ENCODE data around the gene TECR.
A peak's percentile ranks its signal among the peaks of the same experiment; 100 is the strongest.

Gene TECR

DNA sequence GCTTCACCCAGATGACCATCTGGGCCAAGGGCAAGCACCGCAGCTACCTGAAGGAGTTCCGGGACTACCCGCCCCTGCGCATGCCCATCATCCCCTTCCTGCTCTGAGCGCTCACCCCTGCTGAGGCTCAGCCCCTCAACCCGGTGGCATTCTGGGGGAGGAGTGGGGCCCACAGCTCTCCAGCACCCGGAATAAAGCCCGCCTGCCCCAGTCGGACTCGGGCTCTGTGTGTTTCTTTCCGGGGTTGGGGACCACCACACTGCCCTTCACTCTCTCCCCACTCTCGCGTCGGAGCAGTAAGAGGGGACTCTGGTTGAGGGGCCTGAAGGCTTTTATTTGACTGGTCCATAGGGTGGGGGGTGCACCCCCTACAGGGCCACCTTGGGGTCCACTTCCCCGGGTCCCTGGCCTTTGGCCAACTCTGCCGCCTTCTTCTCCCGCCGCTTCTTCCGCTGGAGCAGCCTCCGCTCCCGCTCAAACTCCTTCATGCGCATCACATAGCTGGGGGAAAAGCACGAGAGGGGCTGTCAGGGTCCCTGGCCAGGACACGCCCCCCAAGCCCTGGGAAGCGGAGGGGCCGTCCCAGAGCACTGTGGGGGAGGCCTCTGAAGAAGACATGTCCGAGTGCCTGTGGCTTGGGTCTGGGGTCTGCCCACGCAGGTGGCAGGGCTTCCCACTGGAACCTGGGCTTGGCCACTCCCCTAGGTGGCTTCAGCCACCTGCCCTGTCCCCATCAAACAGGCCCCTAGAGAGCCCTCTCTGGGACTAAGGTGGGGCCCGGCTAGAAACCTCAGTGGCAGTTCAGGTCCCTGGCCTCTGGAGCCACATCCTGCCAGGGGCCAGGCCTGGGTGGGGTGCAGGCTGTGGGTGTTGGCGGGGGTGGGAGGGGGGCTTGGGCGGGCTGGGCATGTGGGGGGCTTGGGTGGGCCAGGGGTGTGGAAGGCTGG lies 36.6 kb downstream of the TECR start:
- no CpG with 5 or more reads among the region's 31 CpGs for WGBS, 2 donors (ENCODE audit: extremely low coverage in 2 of 2, insufficient read length in 2 of 2, insufficient replicate concordance in 1 of 2)
- H2AFZ ChIP-seq (ENCODE audit: low read length) = no peak overlapping the region

DNA sequence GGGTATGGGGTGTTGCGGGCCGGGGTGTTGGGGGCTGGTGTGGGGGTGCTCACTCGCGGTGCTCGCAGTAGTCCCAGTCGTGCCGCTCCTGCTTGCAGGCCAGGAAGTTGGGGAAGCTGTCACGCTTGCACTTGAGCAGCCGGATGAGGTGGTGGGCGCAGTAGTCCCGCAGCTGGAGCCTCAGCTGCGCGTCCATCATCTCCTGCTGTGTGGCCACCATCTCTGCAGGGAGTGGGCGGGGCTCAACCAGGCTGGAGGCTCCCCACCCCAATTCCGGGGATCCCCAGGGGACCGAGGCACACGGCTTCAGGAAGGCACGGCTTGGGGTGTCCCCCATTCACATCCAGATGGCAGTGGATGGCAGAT lies 37.3 kb downstream of the TECR start:
- no peak for DNase-seq (ENCODE audit: low spot score)
- H2AFZ ChIP-seq (ENCODE audit: low read length) = no peak overlapping the region
- no peak overlapping the region for H3K18ac ChIP-seq (ENCODE audit: low read length)
- peaks cover 0 to 1% (median 0%) of the 10 kb centered on the region in 3 experiments for H3K27me3 ChIP-seq (ENCODE audit: control insufficient read depth in 3 of 3, insufficient read depth in 3 of 3, low read depth in 1 of 3, low read length in 3 of 3)
- H3K9me3 ChIP-seq (replicated peaks in 1 of 2; ENCODE audit: control insufficient read depth in 2 of 2, insufficient read depth in 1 of 2, low read depth in 1 of 2, low read length in 2 of 2) = peaks cover 0 to 2% of the 10 kb centered on the region in 2 donors
- peaks cover 5 to 7% of the 10 kb centered on the region in 2 donors for H3K4me1 ChIP-seq (ENCODE audit: control insufficient read depth in 2 of 2, insufficient read depth in 1 of 2, low read depth in 1 of 2, low read length in 2 of 2)
- no peak overlapping the region for H3K14ac ChIP-seq (ENCODE audit: low read length)
- H2BK12ac ChIP-seq (ENCODE audit: low read length) = no peak overlapping the region
- no peak overlapping the region for H4K91ac ChIP-seq (ENCODE audit: low read depth, low read length, poor library complexity)
- no peak overlapping the region for H2BK120ac ChIP-seq (ENCODE audit: low read depth, low read length)
- H3K4ac ChIP-seq (ENCODE audit: low read length) = no peak overlapping the region
- H3K36me3 ChIP-seq (replicated peaks in 1 of 2; ENCODE audit: control insufficient read depth in 2 of 2, insufficient read depth in 2 of 2, low read length in 2 of 2) = peaks cover 14 to 56% of the 10 kb centered on the region in 2 donors
- H3K27ac ChIP-seq (replicated peaks; ENCODE audit: low read length) = no peak overlapping the region
- H3K23ac ChIP-seq (ENCODE audit: low read depth, low read length, poor library complexity) = no peak overlapping the region
- H2BK5ac ChIP-seq (ENCODE audit: low read length) = no peak overlapping the region
- no peak overlapping the region for H4K8ac ChIP-seq (ENCODE audit: low read depth, low read length)
- H3K4me3 ChIP-seq (ENCODE audit: low read length in 2 of 2) = no peak overlapping the region
- no peak overlapping the region for H2AK5ac ChIP-seq (ENCODE audit: low read depth, low read length)
- H3K9ac ChIP-seq (ENCODE audit: low read depth, low read length, poor library complexity) = no peak overlapping the region
- H3K79me1 ChIP-seq (ENCODE audit: low read depth, low read length) = peaks cover 24% of the 10 kb centered on the region
- H2BK15ac ChIP-seq (ENCODE audit: low read length) = no peak overlapping the region
- H3K4me2 ChIP-seq (ENCODE audit: insufficient read depth, low read length, poor library complexity, severe bottlenecking) = no peak overlapping the region
- no CpG with 5 or more reads among the region's 18 CpGs for WGBS, 2 donors (ENCODE audit: extremely low coverage in 2 of 2, insufficient read length in 2 of 2, insufficient replicate concordance in 1 of 2)

More for the DNA sequence above, 36.6 kb downstream of the TECR start:
- Histone ChIP-seq H3K4me3 (ENCODE audit: low read length in 2 of 2) (no peak overlapping the region), H2BK15ac (ENCODE audit: low read length) (no peak overlapping the region), H3K18ac (ENCODE audit: low read length) (no peak overlapping the region), H3K4me1 (ENCODE audit: control insufficient read depth in 2 of 2, insufficient read depth in 1 of 2, low read depth in 1 of 2, low read length in 2 of 2) (peaks cover 2 to 5% of the 10 kb centered on the region in 2 donors), H3K14ac (ENCODE audit: low read length) (no peak overlapping the region), H3K4me2 (ENCODE audit: insufficient read depth, low read length, poor library complexity, severe bottlenecking) (no peak overlapping the region), H2BK120ac (ENCODE audit: low read depth, low read length) (no peak overlapping the region), H3K9ac (ENCODE audit: low read depth, low read length, poor library complexity) (no peak overlapping the region), H3K23ac (ENCODE audit: low read depth, low read length, poor library complexity) (no peak overlapping the region), H2AK5ac (ENCODE audit: low read depth, low read length) (no peak overlapping the region), H3K36me3 (replicated peaks in 1 of 2; ENCODE audit: control insufficient read depth in 2 of 2, insufficient read depth in 2 of 2, low read length in 2 of 2) (peaks cover 14 to 56% of the 10 kb centered on the region in 2 donors), H3K27ac (replicated peaks; ENCODE audit: low read length) (no peak overlapping the region), H3K9me3 (replicated peaks in 1 of 2; ENCODE audit: control insufficient read depth in 2 of 2, insufficient read depth in 1 of 2, low read depth in 1 of 2, low read length in 2 of 2) (peaks cover 0 to 2% of the 10 kb centered on the region in 2 donors), H2BK5ac (ENCODE audit: low read length) (no peak overlapping the region), H2BK12ac (ENCODE audit: low read length) (no peak overlapping the region), H4K91ac (ENCODE audit: low read depth, low read length, poor library complexity) (no peak overlapping the region), H3K4ac (ENCODE audit: low read length) (no peak overlapping the region), H4K8ac (ENCODE audit: low read depth, low read length) (no peak overlapping the region), H3K79me1 (ENCODE audit: low read depth, low read length) (peaks cover 17% of the 10 kb centered on the region), H3K27me3 (ENCODE audit: control insufficient read depth in 3 of 3, insufficient read depth in 3 of 3, low read depth in 1 of 3, low read length in 3 of 3) (no peaks in the 10 kb centered on the region)
- no peak for DNase-seq (ENCODE audit: low spot score)

DNA sequence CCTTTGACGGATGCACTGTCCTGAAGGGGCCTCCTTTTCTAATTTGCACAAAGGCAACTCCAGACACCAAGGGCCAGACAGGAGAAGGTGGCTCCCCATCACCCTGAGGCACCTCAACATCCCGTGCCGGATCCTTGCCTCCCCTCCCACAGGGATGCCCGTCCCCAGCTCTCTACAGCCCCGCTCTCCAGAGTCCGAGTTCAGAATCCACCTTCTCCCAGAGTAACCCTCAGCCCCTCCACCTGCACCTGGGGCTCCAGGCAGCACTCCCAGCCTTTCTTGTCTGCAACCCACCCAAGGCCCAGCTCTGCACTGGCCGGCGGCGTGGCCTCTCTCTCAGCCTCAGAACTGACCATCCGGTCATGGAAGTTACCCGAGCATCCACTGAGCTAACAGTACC lies 37.7 kb downstream of the TECR start:
- Histone ChIP-seq H3K18ac (ENCODE audit: low read length) (no peak overlapping the region), H4K91ac (ENCODE audit: low read depth, low read length, poor library complexity) (no peak overlapping the region)
- WGBS, 2 donors (ENCODE audit: extremely low coverage in 2 of 2, insufficient read length in 2 of 2, insufficient replicate concordance in 1 of 2) = no CpG with 5 or more reads among the region's 11 CpGs

DNA sequence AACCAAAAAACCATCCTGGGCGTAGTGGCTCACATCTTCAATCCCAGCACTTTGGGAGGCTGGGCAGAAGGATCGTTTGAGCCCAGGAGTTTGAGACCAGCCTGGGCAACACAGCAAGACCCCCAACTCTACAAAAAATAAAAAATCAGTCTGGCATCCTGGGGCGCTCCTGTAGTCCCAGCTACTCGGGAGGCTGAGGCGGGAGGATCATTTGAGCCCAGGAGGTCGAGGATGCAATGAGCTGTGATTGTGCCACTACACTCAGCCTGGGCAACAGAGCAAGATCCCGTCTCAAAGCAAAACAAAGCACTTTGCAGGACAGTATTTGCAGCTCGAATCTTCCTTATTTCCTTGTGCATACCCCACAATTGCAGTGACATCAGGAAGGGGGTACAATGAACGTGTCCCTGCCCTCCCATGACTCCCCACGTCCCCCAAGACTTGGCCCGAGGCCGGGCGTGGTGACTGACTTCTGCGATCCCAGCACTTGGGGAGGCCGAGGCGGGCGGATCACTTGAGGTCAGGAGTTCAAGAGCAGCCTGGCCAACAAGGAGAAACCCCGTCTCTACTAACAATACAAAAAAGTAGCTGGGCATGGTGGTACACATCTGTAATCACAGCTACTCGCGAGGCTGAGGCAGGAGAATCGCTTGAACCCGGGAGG lies 41.6 kb downstream of the TECR start:
- Histone ChIP-seq H3K4ac (ENCODE audit: low read length) (no peak overlapping the region), H3K79me1 (ENCODE audit: low read depth, low read length) (peaks cover 15% of the 10 kb centered on the region), H3K14ac (ENCODE audit: low read length) (no peak overlapping the region), H3K27me3 (ENCODE audit: control insufficient read depth in 3 of 3, insufficient read depth in 3 of 3, low read depth in 1 of 3, low read length in 3 of 3) (peaks cover 0 to 1% (median 0%) of the 10 kb centered on the region in 3 experiments), H3K27ac (replicated peaks; ENCODE audit: low read length) (no peak overlapping the region), H4K91ac (ENCODE audit: low read depth, low read length, poor library complexity) (no peak overlapping the region), H4K8ac (ENCODE audit: low read depth, low read length) (no peak overlapping the region), H2BK120ac (ENCODE audit: low read depth, low read length) (no peak overlapping the region), H3K4me2 (ENCODE audit: insufficient read depth, low read length, poor library complexity, severe bottlenecking) (peak overlapping the region; percentile 94), H2AFZ (ENCODE audit: low read length) (peak overlapping the region; percentile 98), H3K9ac (ENCODE audit: low read depth, low read length, poor library complexity) (peak overlapping the region; percentile 100), H3K4me1 (ENCODE audit: control insufficient read depth in 2 of 2, insufficient read depth in 1 of 2, low read depth in 1 of 2, low read length in 2 of 2) (peaks cover 5 to 7% of the 10 kb centered on the region in 2 donors), H2BK5ac (ENCODE audit: low read length) (no peak overlapping the region), H3K36me3 (replicated peaks in 1 of 2; ENCODE audit: control insufficient read depth in 2 of 2, insufficient read depth in 2 of 2, low read length in 2 of 2) (peaks cover 7 to 31% of the 10 kb centered on the region in 2 donors), H2BK12ac (ENCODE audit: low read length) (no peak overlapping the region), H3K18ac (ENCODE audit: low read length) (no peak overlapping the region), H3K9me3 (replicated peaks in 1 of 2; ENCODE audit: control insufficient read depth in 2 of 2, insufficient read depth in 1 of 2, low read depth in 1 of 2, low read length in 2 of 2) (peaks cover 0 to 2% of the 10 kb centered on the region in 2 donors), H2AK5ac (ENCODE audit: low read depth, low read length) (no peak overlapping the region), H3K4me3 (ENCODE audit: low read length in 2 of 2) (peak overlapping the region; percentile 97 to 100), H2BK15ac (ENCODE audit: low read length) (no peak overlapping the region), H3K23ac (ENCODE audit: low read depth, low read length, poor library complexity) (peak overlapping the region; percentile 99)
- DNase-seq (ENCODE audit: low spot score) = no peak
- no CpG with 5 or more reads among the region's 22 CpGs for WGBS, 2 donors (ENCODE audit: extremely low coverage in 2 of 2, insufficient read length in 2 of 2, insufficient replicate concordance in 1 of 2)

More for the DNA sequence above, 37.7 kb downstream of the TECR start:
- H3K27me3 ChIP-seq (ENCODE audit: control insufficient read depth in 3 of 3, insufficient read depth in 3 of 3, low read depth in 1 of 3, low read length in 3 of 3) = peaks cover 0 to 1% (median 0%) of the 10 kb centered on the region in 3 experiments
- H3K23ac ChIP-seq (ENCODE audit: low read depth, low read length, poor library complexity) = no peak overlapping the region
- no peak overlapping the region for H3K14ac ChIP-seq (ENCODE audit: low read length)
- H4K8ac ChIP-seq (ENCODE audit: low read depth, low read length) = no peak overlapping the region
- H3K9ac ChIP-seq (ENCODE audit: low read depth, low read length, poor library complexity) = no peak overlapping the region
- no peak overlapping the region for H3K4me3 ChIP-seq (ENCODE audit: low read length in 2 of 2)
- H2AFZ ChIP-seq (ENCODE audit: low read length) = no peak overlapping the region
- no peak overlapping the region for H2BK120ac ChIP-seq (ENCODE audit: low read depth, low read length)
- peaks cover 5 to 7% of the 10 kb centered on the region in 2 donors for H3K4me1 ChIP-seq (ENCODE audit: control insufficient read depth in 2 of 2, insufficient read depth in 1 of 2, low read depth in 1 of 2, low read length in 2 of 2)
- no peak overlapping the region for H2BK5ac ChIP-seq (ENCODE audit: low read length)
- H2BK12ac ChIP-seq (ENCODE audit: low read length) = no peak overlapping the region
- no peak for DNase-seq (ENCODE audit: low spot score)
- H2BK15ac ChIP-seq (ENCODE audit: low read length) = no peak overlapping the region
- no peak overlapping the region for H2AK5ac ChIP-seq (ENCODE audit: low read depth, low read length)
- peaks cover 14 to 52% of the 10 kb centered on the region in 2 donors for H3K36me3 ChIP-seq (replicated peaks in 1 of 2; ENCODE audit: control insufficient read depth in 2 of 2, insufficient read depth in 2 of 2, low read length in 2 of 2)
- peaks cover 0 to 2% of the 10 kb centered on the region in 2 donors for H3K9me3 ChIP-seq (replicated peaks in 1 of 2; ENCODE audit: control insufficient read depth in 2 of 2, insufficient read depth in 1 of 2, low read depth in 1 of 2, low read length in 2 of 2)
- H3K79me1 ChIP-seq (ENCODE audit: low read depth, low read length) = peaks cover 24% of the 10 kb centered on the region
- no peak overlapping the region for H3K4me2 ChIP-seq (ENCODE audit: insufficient read depth, low read length, poor library complexity, severe bottlenecking)
- H3K27ac ChIP-seq (replicated peaks; ENCODE audit: low read length) = no peak overlapping the region
- H3K4ac ChIP-seq (ENCODE audit: low read length) = no peak overlapping the region
